Measurements from ENCODE around the gene ELF4.

Gene ELF4

GRCh38 chrX:130032552-130032951, 77.7 kb downstream of the ELF4 start:
- no peak for DNase-seq

- DNase-seq, result no peak
Observed at GRCh38 chrX:130030826-130031225, 79.5 kb downstream of the ELF4 start.

DNA sequence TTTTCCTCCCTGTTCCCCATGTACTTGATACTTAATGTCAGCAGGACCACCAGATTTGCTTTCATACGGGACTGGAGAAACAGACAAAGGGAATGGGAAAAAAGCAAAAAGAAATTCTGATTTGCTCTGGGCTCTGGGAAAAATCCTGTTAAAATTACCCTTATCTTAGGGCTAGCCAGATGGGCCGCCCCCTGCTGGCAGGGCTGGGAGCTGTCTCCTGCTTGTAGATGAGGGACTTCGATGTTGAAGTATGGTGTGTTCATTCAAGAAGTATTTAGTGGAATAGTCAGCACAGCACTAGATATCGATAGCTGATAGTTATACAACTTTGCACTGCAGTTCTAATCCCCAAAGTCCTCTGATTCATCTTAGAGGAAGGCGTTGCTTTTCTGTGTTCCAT, 82.1 kb downstream of the ELF4 start:
- no peak for DNase-seq

GRCh38 chrX:130027569-130027968, 82.7 kb downstream of the ELF4 start:
- DNase-seq, result no peak

DNA sequence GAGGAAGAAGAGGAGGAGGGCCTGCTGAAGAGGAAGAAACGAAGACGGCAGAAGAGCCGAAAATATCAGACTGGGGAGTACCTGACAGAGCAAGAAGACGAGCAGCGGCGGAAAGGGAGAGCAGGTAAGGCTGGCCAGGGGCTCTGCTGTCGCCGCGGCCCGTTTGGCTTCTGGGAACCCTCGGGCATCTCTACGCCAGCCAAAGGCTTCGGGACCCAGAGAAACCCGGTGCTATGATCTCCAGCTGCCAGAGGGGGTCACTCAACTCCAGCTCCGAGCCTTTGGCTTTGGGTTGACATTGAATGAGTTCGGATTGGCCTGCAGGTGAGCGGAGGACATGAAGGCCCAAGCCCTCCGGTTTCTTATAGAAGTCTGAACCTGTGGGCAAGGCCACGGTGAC, 85.0 kb downstream of the ELF4 start:
- DNase-seq, result no peak

DNA sequence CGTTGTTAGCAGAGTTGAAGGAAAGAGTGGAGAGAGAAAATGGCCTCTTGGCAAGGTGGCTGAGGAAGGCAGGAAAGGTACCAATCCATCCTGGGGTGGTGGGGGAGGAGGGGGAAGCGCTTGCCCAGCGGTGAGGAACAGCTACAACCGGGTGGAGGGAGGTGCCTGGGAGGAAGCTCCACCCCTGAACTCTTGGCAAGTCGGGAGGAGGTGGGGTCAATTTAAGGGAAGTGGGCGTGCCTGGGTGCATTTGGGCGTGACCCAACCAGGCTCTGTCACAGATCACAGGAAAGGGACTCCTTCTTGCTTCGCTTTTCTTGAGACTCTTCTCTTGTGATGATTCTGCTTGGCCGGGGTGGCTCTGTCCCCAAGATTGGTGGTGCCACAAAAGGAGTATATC, 86.2 kb downstream of the ELF4 start:
- no peak for DNase-seq

DNA sequence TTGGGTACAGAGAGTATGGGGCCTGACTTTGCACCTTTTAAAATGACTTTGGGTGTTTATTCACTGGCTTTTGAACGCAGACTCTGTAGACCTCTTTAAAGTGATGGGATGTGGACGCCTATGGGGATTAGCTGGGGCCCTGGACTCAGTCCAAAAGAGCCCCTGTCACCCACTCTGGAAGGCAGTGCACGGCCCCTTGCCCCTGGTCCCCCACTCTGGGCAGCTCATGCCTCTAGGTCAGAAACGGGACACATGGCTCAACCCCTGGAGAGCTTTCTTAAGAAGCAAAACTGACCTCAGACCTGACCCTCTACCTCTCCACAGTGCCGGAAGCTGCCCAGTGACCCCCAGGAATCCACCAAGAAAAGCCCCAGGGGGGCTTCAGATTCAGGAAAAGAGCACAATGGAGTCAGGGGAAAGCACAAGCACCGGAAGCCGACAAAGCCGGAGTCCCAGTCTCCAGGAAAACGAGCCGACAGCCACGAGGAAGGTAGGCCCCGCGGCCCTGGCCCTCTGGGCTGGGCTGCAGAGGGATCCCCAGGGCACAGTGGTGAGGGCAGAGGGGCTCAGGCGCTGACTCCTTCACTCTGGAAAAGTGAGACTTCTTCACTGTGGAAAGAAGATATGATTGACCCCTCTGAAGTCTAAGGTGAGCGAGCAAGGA, 89.5 kb downstream of the ELF4 start:
- DNase-seq, result no peak

GRCh38 chrX:130018143-130018542, 92.2 kb downstream of the ELF4 start:
- no peak for DNase-seq

DNA sequence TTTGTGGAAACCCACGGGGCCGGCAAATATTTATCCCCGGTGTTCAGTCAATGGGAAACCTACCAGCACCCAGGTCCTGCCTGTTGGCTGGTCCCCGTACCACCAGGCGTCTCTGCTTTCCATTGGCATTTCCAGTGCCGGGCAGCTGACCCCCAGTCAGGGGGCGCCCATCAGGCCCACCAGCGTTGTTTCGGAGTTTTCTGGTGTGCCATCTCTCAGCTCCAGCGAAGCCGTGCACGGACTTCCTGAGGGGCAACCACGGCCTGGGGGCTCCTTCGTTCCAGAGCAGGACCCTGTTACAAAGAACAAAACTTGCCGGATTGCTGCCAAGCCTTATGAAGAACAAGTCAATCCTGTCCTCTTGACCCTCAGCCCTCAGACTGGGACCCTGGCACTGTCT, 95.1 kb downstream of the ELF4 start:
- no peak for DNase-seq
